RWPE2 (cell line): ENCODE results near the gene ACBD5.

Source experiments
- ATAC-seq: fragments of 200-7000 bp; cut with Tn5 transposase; 3 replicates; pipeline ENCODE4 v1.9.1; 2021; ENCODE audit warnings: low read depth
- DNase-seq: peaks from one replicate; pipeline ENCODE4 v3.0.0-alpha.2; 2020; ENCODE audit warnings: low spot score
- H3K27ac ChIP-seq: fragments of 450-650 bp; 2 replicates; pipeline ENCODE4 v1.5.1; 2017; ENCODE audit warnings: mild to moderate bottlenecking; ENCODE audit not compliant: poor library complexity, severe bottlenecking
- H3K27me3 ChIP-seq: fragments of 250-450 bp; sonication (Bioruptor Pico); 2 replicates; pipeline ENCODE4 v1.5.1; 2021; ENCODE audit warnings: mild to moderate bottlenecking, moderate library complexity; ENCODE audit not compliant: insufficient read depth, poor library complexity, severe bottlenecking
- H3K36me3 ChIP-seq: fragments of 250-450 bp; sonication (Bioruptor Pico); 2 replicates; pipeline ENCODE4 v1.5.1; 2020; ENCODE audit warnings: low read depth, mild to moderate bottlenecking, moderate library complexity
- H3K4me1 ChIP-seq: fragments of 250-450 bp; sonication (Bioruptor Pico); 2 replicates; pipeline ENCODE4 v1.5.1; 2021; ENCODE audit warnings: mild to moderate bottlenecking, moderate library complexity; ENCODE audit not compliant: insufficient read depth, poor library complexity, severe bottlenecking
- H3K4me3 ChIP-seq: fragments of 250-450 bp; sonication (Bioruptor Pico); 2 replicates; pipeline ENCODE4 v1.5.1; 2021; ENCODE audit warnings: mild to moderate bottlenecking, moderate library complexity; ENCODE audit not compliant: severe bottlenecking
- H3K9me3 ChIP-seq: fragments of 250-450 bp; sonication (Bioruptor Pico); 2 replicates; pipeline ENCODE4 v1.5.1; 2021; ENCODE audit warnings: mild to moderate bottlenecking, moderate library complexity; ENCODE audit not compliant: severe bottlenecking
- TF ChIP-seq, protein P1 (sequence below): fragments of 450-650 bp; IDR thresholded peaks from one replicate; pipeline ENCODE4 v1.5.1; 2017; ENCODE audit warnings: mild to moderate bottlenecking, moderate library complexity; ENCODE audit not compliant: poor library complexity, severe bottlenecking

The ACBD5 gene

GRCh38 chr10:27245836-27246235 lies 5.2 kb upstream of the ACBD5 start:
- H3K9me3 ChIP-seq: no peaks in the 10 kb centered on the region
- no peak overlapping the region for H3K27ac ChIP-seq
- TF ChIP-seq, protein P1, sequence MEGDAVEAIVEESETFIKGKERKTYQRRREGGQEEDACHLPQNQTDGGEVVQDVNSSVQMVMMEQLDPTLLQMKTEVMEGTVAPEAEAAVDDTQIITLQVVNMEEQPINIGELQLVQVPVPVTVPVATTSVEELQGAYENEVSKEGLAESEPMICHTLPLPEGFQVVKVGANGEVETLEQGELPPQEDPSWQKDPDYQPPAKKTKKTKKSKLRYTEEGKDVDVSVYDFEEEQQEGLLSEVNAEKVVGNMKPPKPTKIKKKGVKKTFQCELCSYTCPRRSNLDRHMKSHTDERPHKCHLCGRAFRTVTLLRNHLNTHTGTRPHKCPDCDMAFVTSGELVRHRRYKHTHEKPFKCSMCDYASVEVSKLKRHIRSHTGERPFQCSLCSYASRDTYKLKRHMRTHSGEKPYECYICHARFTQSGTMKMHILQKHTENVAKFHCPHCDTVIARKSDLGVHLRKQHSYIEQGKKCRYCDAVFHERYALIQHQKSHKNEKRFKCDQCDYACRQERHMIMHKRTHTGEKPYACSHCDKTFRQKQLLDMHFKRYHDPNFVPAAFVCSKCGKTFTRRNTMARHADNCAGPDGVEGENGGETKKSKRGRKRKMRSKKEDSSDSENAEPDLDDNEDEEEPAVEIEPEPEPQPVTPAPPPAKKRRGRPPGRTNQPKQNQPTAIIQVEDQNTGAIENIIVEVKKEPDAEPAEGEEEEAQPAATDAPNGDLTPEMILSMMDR: no peak
- no peak for DNase-seq
- H3K4me1 ChIP-seq: peaks cover 7% of the 10 kb centered on the region
- ATAC-seq: no peak
- no peaks in the 10 kb centered on the region for H3K27me3 ChIP-seq
- no peaks in the 10 kb centered on the region for H3K36me3 ChIP-seq
- no peak overlapping the region for H3K4me3 ChIP-seq

- ATAC-seq: no peak
These were observed 4.4 kb upstream of the ACBD5 start for GRCh38 chr10:27244976-27245375.

GRCh38 chr10:27242951-27243551 lies 2.5 kb upstream of the ACBD5 start:
- Histone ChIP-seq H3K36me3 (peaks cover 8% of the 10 kb centered on the region; the same call in 1 of the 2 replicates), H3K4me1 (peaks cover 16% of the 10 kb centered on the region), H3K9me3 (no peaks in the 10 kb centered on the region), H3K27me3 (no peaks in the 10 kb centered on the region), H3K27ac (peak overlapping the region; percentile 85), H3K4me3 (peak overlapping the region; percentile 53)
- TF ChIP-seq, protein P1: no peak
- no peak for DNase-seq
- peak; percentile 22 for ATAC-seq

More at GRCh38 chr10:27244976-27245375, 4.4 kb upstream of the ACBD5 start:
- peaks cover 7% of the 10 kb centered on the region for H3K4me1 ChIP-seq
- H3K9me3 ChIP-seq: no peaks in the 10 kb centered on the region
- TF ChIP-seq, protein P1: no peak
- no peak overlapping the region for H3K27ac ChIP-seq
- no peaks in the 10 kb centered on the region for H3K27me3 ChIP-seq
- no peaks in the 10 kb centered on the region for H3K36me3 ChIP-seq
- DNase-seq: no peak
- H3K4me3 ChIP-seq: no peak overlapping the region

GRCh38 chr10:27242473-27242950 lies 1.9 kb upstream of the ACBD5 start:
- no peak for ATAC-seq

More at GRCh38 chr10:27242473-27242950, 1.9 kb upstream of the ACBD5 start:
- TF ChIP-seq, protein P1: peak; percentile 7
- Histone ChIP-seq H3K4me3 (peak overlapping the region; percentile 53), H3K4me1 (peaks cover 16% of the 10 kb centered on the region), H3K27me3 (no peaks in the 10 kb centered on the region), H3K27ac (peak overlapping the region; percentile 85), H3K36me3 (peaks cover 8% of the 10 kb centered on the region; the same call in 1 of the 2 replicates), H3K9me3 (no peaks in the 10 kb centered on the region)
- no peak for DNase-seq
